ENCODE data around the gene LYPLA2.
"Not testable (repeated sequence)": the region's sequence is repeated elsewhere in the genome, so short reads cannot be mapped to it uniquely, and the experiment has no call there.

The LYPLA2 gene

GRCh38 chr1:23763041-23763577 is 27.8 kb upstream of the LYPLA2 start:
- TF ChIP-seq JUND (IDR thresholded peaks at IDR 0.05; ENCODE audit: low read depth), result no peak
- DNase-seq (ENCODE audit: low read depth in 1 of 2, low spot score in 1 of 2), result no peak
- in situ Hi-C loops (cut with HindIII; ENCODE audit: low pct_unique_long_range_greater_than_20kb, low sequenced_read_pairs), result no loop called here

GRCh38 chr1:23768733-23769132 is 22.2 kb upstream of the LYPLA2 start:
- in situ Hi-C loops (cut with HindIII; ENCODE audit: low pct_unique_long_range_greater_than_20kb, low sequenced_read_pairs), result no loop called here
- no peak for TF ChIP-seq JUND (IDR thresholded peaks at IDR 0.05; ENCODE audit: low read depth)

GRCh38 chr1:23772049-23772853 is 18.7 kb upstream of the LYPLA2 start:
- TF ChIP-seq JUND (IDR thresholded peaks at IDR 0.05; ENCODE audit: low read depth), result no peak
- in situ Hi-C loops (cut with HindIII; ENCODE audit: low pct_unique_long_range_greater_than_20kb, low sequenced_read_pairs), result no loop called here
- peak in 1 of 2 experiments; percentile 82 for DNase-seq (ENCODE audit: low read depth in 1 of 2, low spot score in 1 of 2)

More at GRCh38 chr1:23768733-23769132, 22.2 kb upstream of the LYPLA2 start:
- no peak for DNase-seq (ENCODE audit: low read depth in 1 of 2, low spot score in 1 of 2)

DNA sequence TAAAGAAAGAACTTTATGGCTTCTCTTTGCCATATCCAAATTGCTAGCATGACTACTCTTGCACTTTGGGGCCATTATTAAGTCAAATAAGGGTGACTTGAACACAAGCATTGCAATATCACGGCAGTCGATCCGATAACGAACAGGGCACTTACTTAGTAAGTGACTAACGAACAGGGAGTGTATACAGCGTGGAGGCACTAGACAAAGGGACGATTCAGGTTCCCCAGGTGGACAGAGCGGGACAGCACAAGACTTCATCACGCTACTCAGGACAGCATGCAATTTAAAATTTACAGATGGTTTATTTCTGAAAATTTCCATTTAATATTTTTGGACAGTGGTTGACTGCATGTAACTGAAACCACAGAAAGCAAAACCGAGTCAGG is 18.1 kb upstream of the LYPLA2 start:
- no peak for TF ChIP-seq JUND (IDR thresholded peaks at IDR 0.05; ENCODE audit: low read depth)
- in situ Hi-C loops (cut with HindIII; ENCODE audit: low pct_unique_long_range_greater_than_20kb, low sequenced_read_pairs), result no loop called here
- DNase-seq (ENCODE audit: low read depth in 1 of 2, low spot score in 1 of 2), result no peak

- TF ChIP-seq JUND (IDR thresholded peaks at IDR 0.05; ENCODE audit: low read depth), result no peak
- in situ Hi-C loops (cut with HindIII; ENCODE audit: low pct_unique_long_range_greater_than_20kb, low sequenced_read_pairs), result no loop called here
- no peak for DNase-seq (ENCODE audit: low read depth in 1 of 2, low spot score in 1 of 2)
Measured at GRCh38 chr1:23774174-23774880, 16.6 kb upstream of the LYPLA2 start.

GRCh38 chr1:23776217-23776616 is 14.7 kb upstream of the LYPLA2 start:
- in situ Hi-C loops (cut with HindIII; ENCODE audit: low pct_unique_long_range_greater_than_20kb, low sequenced_read_pairs), result no loop called here
- TF ChIP-seq JUND (IDR thresholded peaks at IDR 0.05; ENCODE audit: low read depth), result no peak

GRCh38 chr1:23777979-23778814 is 12.7 kb upstream of the LYPLA2 start, which contains the start of gene PITHD1:
Gene PITHD1, plus strand, starts transcription at chr1:23778418. Its CDS starts 98 bp downstream, at chr1:23778516.
- peak; percentile 74 to 85 for DNase-seq (ENCODE audit: low read depth in 1 of 2, low spot score in 1 of 2)
- in situ Hi-C loops (cut with HindIII; ENCODE audit: low pct_unique_long_range_greater_than_20kb, low sequenced_read_pairs), result no loop called here
- no peak for TF ChIP-seq JUND (IDR thresholded peaks at IDR 0.05; ENCODE audit: low read depth)

More at GRCh38 chr1:23776217-23776616, 14.7 kb upstream of the LYPLA2 start:
- no peak for DNase-seq (ENCODE audit: low read depth in 1 of 2, low spot score in 1 of 2)

DNA sequence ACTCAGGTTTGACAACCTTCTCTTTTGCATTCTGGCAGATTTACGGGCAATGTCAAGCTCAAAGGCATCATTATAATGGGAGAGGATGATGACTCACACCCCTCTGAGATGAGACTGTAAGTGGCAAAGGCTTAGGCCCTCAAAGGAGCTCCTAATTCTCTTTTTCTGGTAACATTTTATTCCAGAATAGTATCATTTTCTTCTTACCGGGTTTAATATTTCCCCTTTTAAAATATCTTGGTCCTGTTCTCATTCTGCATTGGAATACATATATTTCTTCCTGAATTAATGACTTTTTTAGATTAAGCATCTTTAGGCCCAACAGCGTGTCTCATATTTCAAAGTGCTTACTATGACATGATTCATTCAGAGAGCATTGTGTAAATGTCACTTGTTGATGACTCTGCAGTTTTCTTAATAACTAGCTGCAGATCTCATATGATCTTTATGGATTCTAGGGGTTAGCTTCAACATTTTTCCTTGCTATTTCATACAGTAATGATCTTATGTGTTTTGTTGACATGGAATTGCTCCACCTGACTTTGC is 11.0 kb upstream of the LYPLA2 start:
- in situ Hi-C loops (cut with HindIII; ENCODE audit: low pct_unique_long_range_greater_than_20kb, low sequenced_read_pairs), result no loop called here
- no peak for TF ChIP-seq JUND (IDR thresholded peaks at IDR 0.05; ENCODE audit: low read depth)
- DNase-seq (ENCODE audit: low read depth in 1 of 2, low spot score in 1 of 2), result no peak

- in situ Hi-C loops (cut with HindIII; ENCODE audit: low pct_unique_long_range_greater_than_20kb, low sequenced_read_pairs); DNase-seq (ENCODE audit: low read depth in 1 of 2, low spot score in 1 of 2): not testable (repeated sequence)
Measured at GRCh38 chr1:23783141-23783540, 7.8 kb upstream of the LYPLA2 start.

DNA sequence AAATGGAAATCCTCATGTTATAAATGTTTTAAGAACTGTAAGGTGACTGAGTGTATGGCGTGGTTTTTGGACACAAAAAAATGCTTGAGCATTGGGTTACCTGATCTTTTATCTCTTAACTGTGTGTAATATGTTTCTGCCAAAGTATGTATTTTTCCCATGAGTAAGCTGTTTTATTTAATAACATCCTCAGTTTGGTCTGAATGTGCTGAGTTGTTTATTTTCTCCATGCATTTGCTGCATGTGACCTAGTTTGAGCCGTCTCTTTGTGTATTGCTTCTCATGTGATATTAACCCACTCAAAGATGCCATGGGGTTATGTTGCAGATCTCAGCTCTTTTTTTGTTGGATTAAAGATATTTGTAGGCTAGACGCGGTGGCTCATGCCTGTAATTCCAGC is 6.1 kb upstream of the LYPLA2 start:
- DNase-seq (ENCODE audit: low read depth in 1 of 2, low spot score in 1 of 2), result no peak
- in situ Hi-C loops (cut with HindIII; ENCODE audit: low pct_unique_long_range_greater_than_20kb, low sequenced_read_pairs), result no loop called here
- TF ChIP-seq JUND (IDR thresholded peaks at IDR 0.05; ENCODE audit: low read depth), result no peak

- DNase-seq (ENCODE audit: low read depth in 1 of 2, low spot score in 1 of 2), result no peak
Measured at GRCh38 chr1:23787701-23788100, 3.2 kb upstream of the LYPLA2 start.

GRCh38 chr1:23788695-23789094 is 2.2 kb upstream of the LYPLA2 start:
- no peak for TF ChIP-seq JUND (IDR thresholded peaks at IDR 0.05; ENCODE audit: low read depth)
- no peak for DNase-seq (ENCODE audit: low read depth in 1 of 2, low spot score in 1 of 2)
- in situ Hi-C loops (cut with HindIII; ENCODE audit: low pct_unique_long_range_greater_than_20kb, low sequenced_read_pairs), result no loop called here

More at GRCh38 chr1:23787701-23788100, 3.2 kb upstream of the LYPLA2 start:
- TF ChIP-seq JUND (IDR thresholded peaks at IDR 0.05; ENCODE audit: low read depth), result no peak
- in situ Hi-C loops (cut with HindIII; ENCODE audit: low pct_unique_long_range_greater_than_20kb, low sequenced_read_pairs), result no loop called here
